ENCODE data around the gene LMO7.

GRCh38 chr13:75803164-75803611, 167.1 kb downstream of the LMO7 start:
- TF ChIP-seq ZNF274 (IDR thresholded peaks at IDR 0.05; ENCODE audit: low read depth, low read length) (no peak), YY1 (IDR thresholded peaks at IDR 0.05; ENCODE audit: insufficient read depth, insufficient read length) (no peak)

Measured in NT2/D1 (cell line).